Brain pericyte (primary cell): Measurements from ENCODE around the gene DYNAP.

ENCODE experiments used
- DNase-seq: peaks from one replicate; pipeline ENCODE4 v3.0.0-alpha.2; 2012; ENCODE audit warnings: low read depth, low spot score

Gene DYNAP

GRCh38 chr18:54636217-54636616 lies 45.2 kb downstream of the DYNAP start:
- no peak for DNase-seq

GRCh38 chr18:54641734-54642133 lies 50.7 kb downstream of the DYNAP start:
- DNase-seq, result no peak

DNA sequence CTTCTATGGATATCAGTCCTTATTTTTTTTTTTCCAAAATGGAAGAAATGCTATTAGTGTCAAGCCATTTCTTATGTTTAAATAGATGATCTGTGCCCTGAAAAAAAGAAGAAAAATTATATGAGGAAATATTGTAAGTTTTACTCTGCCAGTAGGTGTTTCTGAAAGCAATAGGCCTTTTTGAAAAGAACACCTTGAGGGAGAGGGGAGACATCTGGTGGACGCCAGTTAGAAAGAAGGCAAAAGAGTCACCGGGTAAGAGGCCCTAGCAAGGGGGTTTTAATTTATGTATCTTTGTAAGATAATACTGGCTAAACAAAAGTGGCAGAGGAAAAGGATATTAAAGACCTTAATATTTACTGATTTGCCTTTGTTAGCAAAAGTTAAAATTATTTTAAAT lies 56.1 kb downstream of the DYNAP start:
- DNase-seq, result no peak
